DOHH2 (cell line): ENCODE data around the gene SDHB.

Experiments used
- H3F3A ChIP-seq: fragments of 200-600 bp; sonication (generic), shearing (Covaris generic); 2 replicates; pipeline ENCODE4 v1.6.0; 2016; ENCODE audit warnings: antibody characterized with exemption, mild to moderate bottlenecking; ENCODE audit not compliant: control insufficient read depth, insufficient read depth
- H3K27ac ChIP-seq: fragments of 200-600 bp; sonication (generic); 2 replicates; pipeline ENCODE4 v1.5.1; 2014; ENCODE audit warnings: low read depth, mild to moderate bottlenecking, low read length, moderate library complexity
- H3K27me3 ChIP-seq: fragments of 200-600 bp; sonication (generic); 2 replicates; pipeline ENCODE4 v1.6.1; 2014; ENCODE audit warnings: mild to moderate bottlenecking, low read length, mixed read lengths; ENCODE audit not compliant: control insufficient read depth
- H3K36me3 ChIP-seq: fragments of 200-600 bp; sonication (generic); 2 replicates; pipeline ENCODE4 v1.6.1; 2014; ENCODE audit warnings: mild to moderate bottlenecking, low read length, moderate library complexity, mixed read lengths; ENCODE audit not compliant: control insufficient read depth
- H3K4me1 ChIP-seq: fragments of 200-600 bp; sonication (generic); 2 replicates; pipeline ENCODE4 v1.6.1; 2014; ENCODE audit warnings: mild to moderate bottlenecking, low read length, mixed read lengths; ENCODE audit not compliant: control insufficient read depth
- H3K4me2 ChIP-seq: fragments of 200-600 bp; sonication (generic); 2 replicates; pipeline ENCODE4 v1.6.0; 2014; ENCODE audit warnings: mild to moderate bottlenecking, low read length, moderate library complexity
- H3K4me3 ChIP-seq: fragments of 200-600 bp; sonication (generic); 2 replicates; pipeline ENCODE4 v1.5.1; 2014; ENCODE audit warnings: mild to moderate bottlenecking, low read length, mixed read lengths
- H3K79me2 ChIP-seq: fragments of 200-600 bp; sonication (generic); 2 replicates; pipeline ENCODE4 v1.6.1; 2014; ENCODE audit warnings: mild to moderate bottlenecking, low read length, mixed read lengths; ENCODE audit not compliant: control insufficient read depth
- H3K9me2 ChIP-seq: fragments of 200-600 bp; sonication (generic); replicated peaks from 2 replicates; pipeline ENCODE4 v1.6.1; 2014; ENCODE audit warnings: mild to moderate bottlenecking, low read length, mixed read lengths; ENCODE audit not compliant: control insufficient read depth
- H3K9me3 ChIP-seq: fragments of 200-600 bp; sonication (generic); 2 replicates; pipeline ENCODE4 v1.6.1; 2014; ENCODE audit warnings: antibody characterized with exemption, low read length, mixed read lengths; ENCODE audit not compliant: control insufficient read depth, insufficient read depth
- H4K20me1 ChIP-seq: fragments of 200-600 bp; sonication (generic); 2 replicates; pipeline ENCODE4 v1.6.0; 2014; ENCODE audit warnings: low read depth, mild to moderate bottlenecking, antibody characterized with exemption, low read length, moderate library complexity; ENCODE audit not compliant: control insufficient read depth, insufficient read depth
- EZH2phosphoT487 ChIP-seq: fragments of 200-600 bp; sonication (generic); IDR thresholded peaks from 2 replicates; pipeline ENCODE4 v1.6.1; 2017; ENCODE audit warnings: borderline replicate concordance, mild to moderate bottlenecking, antibody characterized with exemption, low read length, moderate library complexity, mixed read lengths
- TF ChIP-seq, protein P1 (sequence below): fragments of 200-600 bp; sonication (generic); IDR thresholded peaks from one replicate; pipeline ENCODE4 v1.5.1; 2014; ENCODE audit warnings: antibody characterized with exemption, mild to moderate bottlenecking, low read depth, low read length; ENCODE audit not compliant: poor library complexity, severe bottlenecking

The SDHB gene

GRCh38 chr1:16992102-16992501, 61.7 kb downstream of the SDHB start:
- H3K27me3 ChIP-seq = no peaks in the 10 kb centered on the region
- H3K27ac ChIP-seq = no peak overlapping the region
- no peaks in the 10 kb centered on the region for H3K79me2 ChIP-seq
- H3K4me1 ChIP-seq = no peaks in the 10 kb centered on the region
- H4K20me1 ChIP-seq = no peaks in the 10 kb centered on the region
- no peak overlapping the region for H3K4me3 ChIP-seq
- no peaks in the 10 kb centered on the region for H3F3A ChIP-seq
- H3K4me2 ChIP-seq = no peak overlapping the region
- no peaks in the 10 kb centered on the region for H3K9me3 ChIP-seq
- TF ChIP-seq, protein P1, sequence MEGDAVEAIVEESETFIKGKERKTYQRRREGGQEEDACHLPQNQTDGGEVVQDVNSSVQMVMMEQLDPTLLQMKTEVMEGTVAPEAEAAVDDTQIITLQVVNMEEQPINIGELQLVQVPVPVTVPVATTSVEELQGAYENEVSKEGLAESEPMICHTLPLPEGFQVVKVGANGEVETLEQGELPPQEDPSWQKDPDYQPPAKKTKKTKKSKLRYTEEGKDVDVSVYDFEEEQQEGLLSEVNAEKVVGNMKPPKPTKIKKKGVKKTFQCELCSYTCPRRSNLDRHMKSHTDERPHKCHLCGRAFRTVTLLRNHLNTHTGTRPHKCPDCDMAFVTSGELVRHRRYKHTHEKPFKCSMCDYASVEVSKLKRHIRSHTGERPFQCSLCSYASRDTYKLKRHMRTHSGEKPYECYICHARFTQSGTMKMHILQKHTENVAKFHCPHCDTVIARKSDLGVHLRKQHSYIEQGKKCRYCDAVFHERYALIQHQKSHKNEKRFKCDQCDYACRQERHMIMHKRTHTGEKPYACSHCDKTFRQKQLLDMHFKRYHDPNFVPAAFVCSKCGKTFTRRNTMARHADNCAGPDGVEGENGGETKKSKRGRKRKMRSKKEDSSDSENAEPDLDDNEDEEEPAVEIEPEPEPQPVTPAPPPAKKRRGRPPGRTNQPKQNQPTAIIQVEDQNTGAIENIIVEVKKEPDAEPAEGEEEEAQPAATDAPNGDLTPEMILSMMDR = no peak
- no peak for TF ChIP-seq EZH2phosphoT487
- no peaks in the 10 kb centered on the region for H3K9me2 ChIP-seq
- no peaks in the 10 kb centered on the region for H3K36me3 ChIP-seq

GRCh38 chr1:16991571-16991970, 62.3 kb downstream of the SDHB start:
- Histone ChIP-seq H3K9me3 (no peaks in the 10 kb centered on the region), H3K36me3 (no peaks in the 10 kb centered on the region), H3K9me2 (no peaks in the 10 kb centered on the region), H3K4me2 (no peak overlapping the region), H3F3A (no peaks in the 10 kb centered on the region), H4K20me1 (no peaks in the 10 kb centered on the region), H3K4me1 (no peaks in the 10 kb centered on the region), H3K4me3 (no peak overlapping the region), H3K27ac (no peak overlapping the region), H3K27me3 (no peaks in the 10 kb centered on the region), H3K79me2 (no peaks in the 10 kb centered on the region)
- TF ChIP-seq EZH2phosphoT487 = no peak
- TF ChIP-seq, protein P1 = no peak

GRCh38 chr1:16989676-16990391, 64.0 kb downstream of the SDHB start:
- H3F3A ChIP-seq = no peaks in the 10 kb centered on the region
- no peaks in the 10 kb centered on the region for H4K20me1 ChIP-seq
- no peak overlapping the region for H3K27ac ChIP-seq
- H3K36me3 ChIP-seq = no peaks in the 10 kb centered on the region
- H3K4me3 ChIP-seq = no peak overlapping the region
- H3K9me3 ChIP-seq = no peaks in the 10 kb centered on the region
- no peaks in the 10 kb centered on the region for H3K4me1 ChIP-seq
- H3K4me2 ChIP-seq = no peak overlapping the region
- H3K9me2 ChIP-seq = no peaks in the 10 kb centered on the region
- H3K79me2 ChIP-seq = no peaks in the 10 kb centered on the region
- no peak for TF ChIP-seq EZH2phosphoT487
- TF ChIP-seq, protein P1 = no peak
- H3K27me3 ChIP-seq = no peaks in the 10 kb centered on the region
